ENCODE data around the gene CATSPERB. TPM values are rescaled to one million over a fixed set of nuclear protein-coding genes. Genes with fewer than 3 reads are reported as not detected.

The CATSPERB gene
- total and polyA plus RNA-seq, 2 of the 8 experiments (the other 6 are each of a cell fraction or from before 2014, with no cell fraction given), result 0.11 to 0.30 TPM

DNA sequence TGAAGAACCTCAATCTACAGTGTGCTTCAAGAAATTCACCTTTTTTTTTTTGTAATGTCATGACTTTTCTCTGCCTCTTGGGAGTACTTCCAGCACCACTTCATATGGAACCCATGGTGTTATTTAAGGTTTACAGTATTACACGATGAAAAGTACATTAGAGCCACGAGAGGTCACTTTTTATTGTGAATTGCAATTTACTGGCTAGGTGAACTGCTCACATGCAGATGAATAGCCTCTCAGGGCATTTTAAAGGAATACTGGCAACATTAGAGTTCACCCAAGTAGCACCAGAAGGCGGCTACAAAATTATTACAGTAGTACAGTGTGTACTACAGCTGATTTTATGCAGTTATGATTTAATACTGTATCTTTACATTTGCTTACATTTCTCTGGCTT, 122.7 kb downstream of the CATSPERB start:
- Histone ChIP-seq H3K79me1 (ENCODE audit: low read depth, low read length) (no peaks in the 10 kb centered on the region), H3K9me3 (ENCODE audit: insufficient read depth in 2 of 2, low read depth in 1 of 2, low read length in 1 of 2) (no peaks in the 10 kb centered on the region), H3K27me3 (replicated peaks in 1 of 4; ENCODE audit: control insufficient read depth in 3 of 4, extremely low read depth in 1 of 4, insufficient read depth in 3 of 4, low read length in 3 of 4) (no peaks in the 10 kb centered on the region), H3K4me3 (ENCODE audit: extremely low read depth in 1 of 4, insufficient read depth in 2 of 4, low read depth in 3 of 4, low read length in 4 of 4) (no peak overlapping the region), H3K9ac (replicated peaks in 1 of 4; ENCODE audit: extremely low read depth in 1 of 4, low read depth in 3 of 4, low read length in 3 of 4) (no peak overlapping the region), H3K23me2 (ENCODE audit: low read depth, low read length) (no peaks in the 10 kb centered on the region), H3K4me2 (ENCODE audit: insufficient read depth in 1 of 2, low read depth in 2 of 2, low read length in 2 of 2) (no peak overlapping the region), H4K5ac (ENCODE audit: insufficient read length, low read depth, low read length) (no peak overlapping the region), H2BK15ac (ENCODE audit: low read length) (no peak overlapping the region), H3K36me3 (ENCODE audit: control insufficient read depth in 2 of 4, insufficient read depth in 4 of 4, low read length in 3 of 4) (no peaks in the 10 kb centered on the region), H4K8ac (ENCODE audit: extremely low read depth, insufficient read depth, low read length) (no peak overlapping the region), H4K20me1 (replicated peaks in 1 of 2; ENCODE audit: control insufficient read depth in 1 of 2, insufficient read depth in 2 of 2, low read length in 2 of 2) (no peaks in the 10 kb centered on the region), H2BK120ac (replicated peaks; ENCODE audit: low read depth, low read length) (no peak overlapping the region), H2AFZ (ENCODE audit: low read length) (no peak overlapping the region), H2BK12ac (ENCODE audit: low read depth, low read length) (no peak overlapping the region), H2BK20ac (ENCODE audit: low read length) (no peak overlapping the region), H3K4ac (replicated peaks; ENCODE audit: insufficient read length, low read depth, low read length) (no peak overlapping the region), H3K18ac (ENCODE audit: extremely low read depth, low read length) (no peak overlapping the region), H3K4me1 (replicated peaks in 1 of 4; ENCODE audit: control insufficient read depth in 3 of 4, insufficient read depth in 4 of 4, low read length in 3 of 4) (peaks cover 0 to 3% (median 1%) of the 10 kb centered on the region in 4 experiments; a peak in 2 of 7 replicates), H3K23ac (ENCODE audit: insufficient read length) (no peak overlapping the region), H2BK5ac (ENCODE audit: low read depth, low read length) (no peak overlapping the region), H3K27ac (ENCODE audit: low read depth, low read length) (no peak overlapping the region), H4K91ac (replicated peaks; ENCODE audit: insufficient read length, low read length) (no peak overlapping the region), H3K79me2 (ENCODE audit: control insufficient read depth in 1 of 2, insufficient read depth in 2 of 2, low read length in 2 of 2) (no peaks in the 10 kb centered on the region), H3K14ac (ENCODE audit: insufficient read length) (no peak overlapping the region), H3K56ac (replicated peaks; ENCODE audit: insufficient read length, low read depth, low read length) (no peak overlapping the region), H2AK5ac (ENCODE audit: low read depth, low read length) (no peak overlapping the region)
- TF ChIP-seq SIX5 (IDR thresholded peaks at IDR 0.05; ENCODE audit: low read depth, low read length) (no peak), CREB1 (IDR thresholded peaks at IDR 0.05) (no peak), EGR1 (IDR thresholded peaks at IDR 0.05; ENCODE audit: borderline replicate concordance, low read depth, low read length) (no peak), BCL11A (IDR thresholded peaks at IDR 0.05; ENCODE audit: low read depth in 2 of 2, low read length in 2 of 2) (no peak), SIN3A (conservative IDR thresholded peaks at IDR 0.05 in 1 of 2, IDR thresholded peaks at IDR 0.05 in 1 of 2; ENCODE audit: low read depth in 1 of 2, low read length in 2 of 2) (no peak), EP300 (IDR thresholded peaks at IDR 0.05; ENCODE audit: borderline replicate concordance in 1 of 2, low read depth in 2 of 2, low read length in 2 of 2) (no peak), CEBPB (IDR thresholded peaks at IDR 0.05; ENCODE audit: low read depth, low read length) (no peak), EZH2 (IDR thresholded peaks at IDR 0.05; ENCODE audit: low read depth, low read length, severe bottlenecking) (no peak), CHD1 (IDR thresholded peaks at IDR 0.05; ENCODE audit: low read depth, low read length) (no peak), POLR2AphosphoS5 (IDR thresholded peaks at IDR 0.05; ENCODE audit: low read depth, low read length) (no peak), RAD21 (IDR thresholded peaks at IDR 0.05 in 1 of 2, conservative IDR thresholded peaks at IDR 0.05 in 1 of 2; ENCODE audit: low read depth in 2 of 2, low read length in 2 of 2) (no peak), RBBP5 (IDR thresholded peaks at IDR 0.05; ENCODE audit: borderline replicate concordance, low read depth, low read length) (no peak)
- TF ChIP-seq, protein P1, sequence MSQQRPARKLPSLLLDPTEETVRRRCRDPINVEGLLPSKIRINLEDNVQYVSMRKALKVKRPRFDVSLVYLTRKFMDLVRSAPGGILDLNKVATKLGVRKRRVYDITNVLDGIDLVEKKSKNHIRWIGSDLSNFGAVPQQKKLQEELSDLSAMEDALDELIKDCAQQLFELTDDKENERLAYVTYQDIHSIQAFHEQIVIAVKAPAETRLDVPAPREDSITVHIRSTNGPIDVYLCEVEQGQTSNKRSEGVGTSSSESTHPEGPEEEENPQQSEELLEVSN (IDR thresholded peaks at IDR 0.05), result no peak
- CTCF ChIA-PET (ENCODE audit: partially characterized antibody), result interaction anchor here (1.2 kb wide), 1 partner anchor 315 kb away, joined by 6 read pairs; no protein-coding TSS in a partner anchor
- FAIRE-seq (no peak), DNase-seq (ENCODE audit: low read depth in 1 of 2, low spot score in 2 of 2) (no peak)
- POLR2A ChIA-PET (ENCODE audit: partially characterized antibody), result no interaction called here
- 85% methylated on average over 3 of the region's 3 CpGs; no CpG with 5 or more reads in 1 of the 2 experiments for WGBS, 2 experiments (ENCODE audit: extremely low coverage in 1 of 2, insufficient coverage in 1 of 2, insufficient read length in 1 of 2, insufficient replicate concordance in 2 of 2, low coverage in 1 of 2, low lambda C conversion rate in 2 of 2, missing lambda C conversion rate in 1 of 2)

Data from H1 (cell line).